Lower lobe of right lung (tissue), 2 donors: ENCODE results near the gene PRRT2. TPM values are rescaled to one million over a fixed set of nuclear protein-coding genes. Genes with fewer than 3 reads are reported as not detected.

Experiments used
- ATAC-seq, 2 donors: fragments of 200-7000 bp; cut with Tn5 transposase; one replicate each; pipeline ENCODE4 v1.9.1; 2020 to 2022; ENCODE audit warnings: mild to moderate bottlenecking in 2 of 2, moderate library complexity in 2 of 2
- DNase-seq: peaks from one replicate; pipeline ENCODE4 v3.0.0-alpha.2; 2020
- H3K27ac ChIP-seq: fragments of 200-600 bp; one replicate; pipeline ENCODE4 v1.8.0; 2022
- H3K27me3 ChIP-seq: fragments of 200-600 bp; one replicate; pipeline ENCODE4 v1.8.0; 2022; ENCODE audit warnings: low read depth
- H3K36me3 ChIP-seq: fragments of 200-600 bp; one replicate; pipeline ENCODE4 v1.8.0; 2022; ENCODE audit warnings: mild to moderate bottlenecking
- H3K4me1 ChIP-seq: fragments of 200-600 bp; one replicate; pipeline ENCODE4 v1.8.0; 2022
- H3K4me3 ChIP-seq: fragments of 200-600 bp; one replicate; pipeline ENCODE4 v1.8.0; 2022; ENCODE audit warnings: mild to moderate bottlenecking
- H3K9me3 ChIP-seq: fragments of 200-600 bp; one replicate; pipeline ENCODE4 v1.8.0; 2022
- CTCF ChIP-seq: fragments of 200-600 bp; IDR thresholded peaks from one replicate; pipeline ENCODE4 v1.8.0; 2022; ENCODE audit warnings: antibody characterized with exemption, mild to moderate bottlenecking
- intact Hi-C: fragments of 100-400 bp; cut with DNase I; formaldehyde crosslinking; loops from one replicate; pipeline ENCODE4 v1.11.0; 2022
- total RNA-seq: library from RNA; stranded (reverse); fragmentation: NEBNext Ultra II Directional; extraction: Animal tissue kit (Norgen Biotek cat#: 25700); gene quantifications from one replicate; pipeline ENCODE4 v1.2.1, GENCODE V29; 2021
- donor health status: DM: no; HTN: yes; CAD: no; lungs with severe emphysema.

PRRT2 gene
- total RNA-seq, 1 donor from 2014 or later, result 3.2 TPM

- no peaks in the 10 kb centered on the region for H3K27me3 ChIP-seq
- H3K36me3 ChIP-seq, result peaks cover 22% of the 10 kb centered on the region
- intact Hi-C loops, result no loop called here
- no peak overlapping the region for H3K4me3 ChIP-seq
- DNase-seq (no peak), ATAC-seq (no peak)
- peaks cover 18% of the 10 kb centered on the region for H3K4me1 ChIP-seq
- H3K9me3 ChIP-seq, result no peaks in the 10 kb centered on the region
- H3K27ac ChIP-seq, result no peak overlapping the region
- TF ChIP-seq CTCF, result no peak
Measured at GRCh38 chr16:29794231-29794710, 17.7 kb upstream of the PRRT2 start.

GRCh38 chr16:29802416-29802935, 9.5 kb upstream of the PRRT2 start:
- Histone ChIP-seq H3K36me3 (peaks cover 24% of the 10 kb centered on the region), H3K4me3 (no peak overlapping the region), H3K9me3 (no peaks in the 10 kb centered on the region), H3K27me3 (no peaks in the 10 kb centered on the region), H3K4me1 (peaks cover 14% of the 10 kb centered on the region), H3K27ac (no peak overlapping the region)
- ATAC-seq (no peak), DNase-seq (no peak)
- intact Hi-C loops, result no loop called here
- no peak for TF ChIP-seq CTCF

GRCh38 chr16:29804020-29804419, 8.0 kb upstream of the PRRT2 start:
- Histone ChIP-seq H3K27me3 (no peaks in the 10 kb centered on the region), H3K9me3 (no peaks in the 10 kb centered on the region), H3K4me1 (peaks cover 28% of the 10 kb centered on the region), H3K27ac (peak overlapping the region; percentile 97), H3K4me3 (peak overlapping the region; percentile 97), H3K36me3 (peaks cover 18% of the 10 kb centered on the region)
- DNase-seq (no peak), ATAC-seq (no peak)
- no peak for TF ChIP-seq CTCF
- intact Hi-C loops, result no loop called here

GRCh38 chr16:29804455-29805231, 7.3 kb upstream of the PRRT2 start:
- Histone ChIP-seq H3K27me3 (no peaks in the 10 kb centered on the region), H3K9me3 (no peaks in the 10 kb centered on the region), H3K27ac (peak overlapping the region; percentile 97), H3K36me3 (peaks cover 18% of the 10 kb centered on the region), H3K4me1 (peaks cover 34% of the 10 kb centered on the region), H3K4me3 (peak overlapping the region; percentile 97)
- TF ChIP-seq CTCF, result no peak
- ATAC-seq (peak; percentile 13 to 14), DNase-seq (peak; percentile 81)
- intact Hi-C loops, result no loop called here

GRCh38 chr16:29805232-29806098, 6.5 kb upstream of the PRRT2 start:
- peak; percentile 99 for DNase-seq
- Histone ChIP-seq H3K4me3 (peak overlapping the region; percentile 97), H3K36me3 (peaks cover 21% of the 10 kb centered on the region), H3K27ac (peak overlapping the region; percentile 97), H3K27me3 (no peaks in the 10 kb centered on the region), H3K9me3 (no peaks in the 10 kb centered on the region), H3K4me1 (peaks cover 42% of the 10 kb centered on the region)
- intact Hi-C loops, result no loop called here
- no peak for TF ChIP-seq CTCF
- ATAC-seq, result peak; percentile 90 to 95
